Activated CD8-positive, alpha-beta memory T cell treated with anti-CD3 and anti-CD28 coated beads for 24 hours (primary cell): ENCODE measurements around the gene JMJD1C.
A peak's percentile ranks its signal among the peaks of the same experiment; 100 is the strongest.
"Not testable (repeated sequence)": the region's sequence is repeated elsewhere in the genome, so short reads cannot be mapped to it uniquely, and the experiment has no call there.

Experiments
- DNase-seq: peaks from one replicate; pipeline ENCODE4 v3.0.0-alpha.2; 2020

The JMJD1C gene

GRCh38 chr10:63155388-63156020 lies 310.3 kb downstream of the JMJD1C start:
- no peak for DNase-seq

- no peak for DNase-seq
Observed at GRCh38 chr10:63154546-63155387, 311.0 kb downstream of the JMJD1C start.

GRCh38 chr10:63153868-63154545 lies 311.8 kb downstream of the JMJD1C start:
- DNase-seq, result not testable (repeated sequence)

GRCh38 chr10:63150745-63151144 lies 315.0 kb downstream of the JMJD1C start:
- no peak for DNase-seq

GRCh38 chr10:63146503-63146902 lies 319.3 kb downstream of the JMJD1C start:
- no peak for DNase-seq

GRCh38 chr10:63145782-63146181 lies 320.0 kb downstream of the JMJD1C start:
- DNase-seq, result no peak

- no peak for DNase-seq
Observed at GRCh38 chr10:63143987-63144386, 321.8 kb downstream of the JMJD1C start.

GRCh38 chr10:63142136-63142535 lies 323.6 kb downstream of the JMJD1C start:
- no peak for DNase-seq

- DNase-seq, result no peak
Observed at GRCh38 chr10:63140077-63140476, 325.7 kb downstream of the JMJD1C start.

- no peak for DNase-seq
Observed at GRCh38 chr10:63137306-63137705, 328.5 kb downstream of the JMJD1C start.

GRCh38 chr10:63133821-63134557 lies 331.8 kb downstream of the JMJD1C start:
- DNase-seq, result no peak

- DNase-seq, result peak; percentile 99
Observed at GRCh38 chr10:63133056-63133820, 332.5 kb downstream of the JMJD1C start, which contains the start of gene NRBF2. Gene NRBF2, plus strand, starts transcription at chr10:63133328. Its CDS starts 143 bp downstream, at chr10:63133471.

GRCh38 chr10:63132651-63133055 lies 333.1 kb downstream of the JMJD1C start:
- no peak for DNase-seq

- no peak for DNase-seq
Observed at GRCh38 chr10:63129888-63130287, 335.9 kb downstream of the JMJD1C start.

- DNase-seq, result no peak
Observed at GRCh38 chr10:63128443-63128842, 337.3 kb downstream of the JMJD1C start.

- no peak for DNase-seq
Observed at GRCh38 chr10:63125459-63125858, 340.3 kb downstream of the JMJD1C start.

- DNase-seq, result peak; percentile 30
Observed at GRCh38 chr10:63123727-63124362, 341.9 kb downstream of the JMJD1C start.

- no peak for DNase-seq
Observed at GRCh38 chr10:63120554-63120953, 345.2 kb downstream of the JMJD1C start.

- DNase-seq, result no peak
Observed at GRCh38 chr10:63119041-63119440, 346.7 kb downstream of the JMJD1C start.
